Peyer's patch (tissue), 4 donors: ENCODE results near the gene CYTH3.
A peak's percentile ranks its signal among the peaks of the same experiment; 100 is the strongest.

Experiments
- POLR2A ChIP-seq, 2 donors: fragments of 450-650 bp; IDR thresholded peaks; one replicate each; pipeline ENCODE4 v1.5.1; 2017; ENCODE audit warnings: antibody characterized with exemption in 2 of 2, mild to moderate bottlenecking in 2 of 2, moderate library complexity in 2 of 2
- TF ChIP-seq, protein P1 (sequence below), 6 experiments: fragments of 450-650 bp in 4 of 6; fragments of 200-600 bp in 2 of 6; sonication (generic) in 1 of 6; IDR thresholded peaks; one replicate each; pipeline ENCODE4 v1.5.1; 2017 to 2019; ENCODE audit warnings: antibody characterized with exemption in 6 of 6, mild to moderate bottlenecking in 3 of 6, moderate library complexity in 1 of 6

DNA sequence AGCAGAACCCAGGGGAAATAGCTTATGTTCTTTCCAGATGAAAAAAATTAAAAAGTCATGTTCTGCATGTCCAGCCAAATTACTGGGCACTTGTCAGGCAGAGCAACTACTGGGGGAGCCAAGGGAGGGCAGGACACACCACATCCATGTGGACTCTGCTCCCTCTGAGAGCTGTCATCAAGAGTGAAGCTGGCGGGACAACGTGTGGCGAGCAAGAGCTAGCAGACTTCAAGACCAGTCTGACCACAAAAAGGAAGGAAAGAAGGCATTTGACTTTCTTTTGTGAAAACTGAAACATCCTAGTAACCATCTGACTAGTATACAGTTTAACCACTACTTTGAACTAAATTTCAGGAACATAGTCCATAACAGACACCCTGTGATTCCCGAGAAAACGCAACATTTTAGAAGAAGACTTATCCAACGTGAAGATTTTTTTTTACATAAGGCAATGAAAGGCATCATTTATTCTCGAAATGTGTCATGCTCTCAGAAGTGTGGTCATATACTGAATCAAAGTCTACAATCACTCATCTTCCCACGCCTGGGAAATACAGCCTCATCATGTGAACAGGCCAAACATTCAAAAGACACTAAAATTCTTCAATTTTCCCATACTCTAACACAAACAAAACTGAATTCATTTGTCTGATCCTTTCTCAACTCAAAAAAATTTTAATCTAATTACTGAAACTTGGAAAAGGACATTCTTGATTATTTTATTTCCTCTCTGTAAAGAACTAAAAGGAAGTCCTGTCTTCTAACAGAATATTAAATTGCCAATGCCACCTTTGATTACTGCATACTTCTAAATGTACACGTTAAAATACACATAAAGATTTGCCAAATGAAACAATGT is 15.5 kb downstream of the CYTH3 start:
- TF ChIP-seq, protein P1, sequence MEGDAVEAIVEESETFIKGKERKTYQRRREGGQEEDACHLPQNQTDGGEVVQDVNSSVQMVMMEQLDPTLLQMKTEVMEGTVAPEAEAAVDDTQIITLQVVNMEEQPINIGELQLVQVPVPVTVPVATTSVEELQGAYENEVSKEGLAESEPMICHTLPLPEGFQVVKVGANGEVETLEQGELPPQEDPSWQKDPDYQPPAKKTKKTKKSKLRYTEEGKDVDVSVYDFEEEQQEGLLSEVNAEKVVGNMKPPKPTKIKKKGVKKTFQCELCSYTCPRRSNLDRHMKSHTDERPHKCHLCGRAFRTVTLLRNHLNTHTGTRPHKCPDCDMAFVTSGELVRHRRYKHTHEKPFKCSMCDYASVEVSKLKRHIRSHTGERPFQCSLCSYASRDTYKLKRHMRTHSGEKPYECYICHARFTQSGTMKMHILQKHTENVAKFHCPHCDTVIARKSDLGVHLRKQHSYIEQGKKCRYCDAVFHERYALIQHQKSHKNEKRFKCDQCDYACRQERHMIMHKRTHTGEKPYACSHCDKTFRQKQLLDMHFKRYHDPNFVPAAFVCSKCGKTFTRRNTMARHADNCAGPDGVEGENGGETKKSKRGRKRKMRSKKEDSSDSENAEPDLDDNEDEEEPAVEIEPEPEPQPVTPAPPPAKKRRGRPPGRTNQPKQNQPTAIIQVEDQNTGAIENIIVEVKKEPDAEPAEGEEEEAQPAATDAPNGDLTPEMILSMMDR (IDR thresholded peaks at IDR 0.05): peak in 1 of 6 experiments; percentile 14
- TF ChIP-seq POLR2A (IDR thresholded peaks at IDR 0.05): no peak
